Right lobe of liver (tissue), 4 donors: Measurements from ENCODE around the gene RHBDD1.

ENCODE experiments used
- CTCF ChIP-seq, 4 donors: fragments of 200-600 bp in 3 of 4; fragments of 450-650 bp in 1 of 4; IDR thresholded peaks; one replicate each; pipeline versions ENCODE4 v1.5.1 to v1.8.0; 2016 to 2022; ENCODE audit warnings: antibody characterized with exemption in 4 of 4, mild to moderate bottlenecking in 2 of 4
- POLR2A ChIP-seq: fragments of 450-650 bp; IDR thresholded peaks from one replicate; pipeline ENCODE4 v1.6.1; 2017; ENCODE audit warnings: antibody characterized with exemption, mild to moderate bottlenecking
- donor health status: DM: no; HTN: no; CAD: no.
- donor health status: DM: no; HTN: no; CAD: no.
- donor health status: DM: no; HTN: yes; CAD: no.

- TF ChIP-seq CTCF (IDR thresholded peaks at IDR 0.05) (no peak), POLR2A (no peak)
Observed at GRCh38 chr2:226888971-226889370, 53.1 kb downstream of the RHBDD1 start.
